GM12865 (cell line): ENCODE measurements around the gene TIPRL.
A peak's percentile ranks its signal among the peaks of the same experiment; 100 is the strongest.

Experiments used
- DNase-seq: peaks from one replicate; pipeline ENCODE4 v3.0.0; 2010; ENCODE audit warnings: low read depth
- H3K4me3 ChIP-seq: 2 replicates; pipeline ENCODE4 v1.5.1; 2011; ENCODE audit warnings: mild to moderate bottlenecking, low read depth, low read length, control low read depth
- TF ChIP-seq, protein P1 (sequence below): IDR thresholded peaks from 2 replicates; pipeline ENCODE4 v1.5.1; 2011; ENCODE audit warnings: low read length, control low read depth, low read depth, inconsistent platforms; ENCODE audit not compliant: insufficient read depth; ENCODE audit errors: missing control alignments

Gene TIPRL

DNA sequence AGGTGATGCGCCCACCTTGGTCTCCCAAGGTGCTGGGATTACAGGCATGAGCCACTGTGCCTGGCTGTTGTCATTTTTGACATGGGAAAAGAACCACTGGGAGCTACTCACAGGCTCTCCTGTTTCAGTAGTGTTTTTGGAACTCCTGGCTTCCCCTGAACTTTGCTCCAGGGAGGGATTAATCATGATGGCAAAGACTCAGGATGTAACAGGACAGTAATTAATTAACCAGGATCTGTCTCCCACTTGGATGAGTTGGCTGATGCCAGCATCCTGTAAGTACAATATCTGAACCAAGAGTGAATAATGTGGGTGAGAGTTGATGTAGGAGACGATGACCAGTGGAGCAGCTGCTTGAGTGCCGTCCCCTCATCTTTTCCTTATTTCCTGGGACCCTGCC lies 51.9 kb downstream of the TIPRL start:
- TF ChIP-seq, protein P1, sequence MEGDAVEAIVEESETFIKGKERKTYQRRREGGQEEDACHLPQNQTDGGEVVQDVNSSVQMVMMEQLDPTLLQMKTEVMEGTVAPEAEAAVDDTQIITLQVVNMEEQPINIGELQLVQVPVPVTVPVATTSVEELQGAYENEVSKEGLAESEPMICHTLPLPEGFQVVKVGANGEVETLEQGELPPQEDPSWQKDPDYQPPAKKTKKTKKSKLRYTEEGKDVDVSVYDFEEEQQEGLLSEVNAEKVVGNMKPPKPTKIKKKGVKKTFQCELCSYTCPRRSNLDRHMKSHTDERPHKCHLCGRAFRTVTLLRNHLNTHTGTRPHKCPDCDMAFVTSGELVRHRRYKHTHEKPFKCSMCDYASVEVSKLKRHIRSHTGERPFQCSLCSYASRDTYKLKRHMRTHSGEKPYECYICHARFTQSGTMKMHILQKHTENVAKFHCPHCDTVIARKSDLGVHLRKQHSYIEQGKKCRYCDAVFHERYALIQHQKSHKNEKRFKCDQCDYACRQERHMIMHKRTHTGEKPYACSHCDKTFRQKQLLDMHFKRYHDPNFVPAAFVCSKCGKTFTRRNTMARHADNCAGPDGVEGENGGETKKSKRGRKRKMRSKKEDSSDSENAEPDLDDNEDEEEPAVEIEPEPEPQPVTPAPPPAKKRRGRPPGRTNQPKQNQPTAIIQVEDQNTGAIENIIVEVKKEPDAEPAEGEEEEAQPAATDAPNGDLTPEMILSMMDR, result no peak
- H3K4me3 ChIP-seq, result no peak overlapping the region
- no peak for DNase-seq

DNA sequence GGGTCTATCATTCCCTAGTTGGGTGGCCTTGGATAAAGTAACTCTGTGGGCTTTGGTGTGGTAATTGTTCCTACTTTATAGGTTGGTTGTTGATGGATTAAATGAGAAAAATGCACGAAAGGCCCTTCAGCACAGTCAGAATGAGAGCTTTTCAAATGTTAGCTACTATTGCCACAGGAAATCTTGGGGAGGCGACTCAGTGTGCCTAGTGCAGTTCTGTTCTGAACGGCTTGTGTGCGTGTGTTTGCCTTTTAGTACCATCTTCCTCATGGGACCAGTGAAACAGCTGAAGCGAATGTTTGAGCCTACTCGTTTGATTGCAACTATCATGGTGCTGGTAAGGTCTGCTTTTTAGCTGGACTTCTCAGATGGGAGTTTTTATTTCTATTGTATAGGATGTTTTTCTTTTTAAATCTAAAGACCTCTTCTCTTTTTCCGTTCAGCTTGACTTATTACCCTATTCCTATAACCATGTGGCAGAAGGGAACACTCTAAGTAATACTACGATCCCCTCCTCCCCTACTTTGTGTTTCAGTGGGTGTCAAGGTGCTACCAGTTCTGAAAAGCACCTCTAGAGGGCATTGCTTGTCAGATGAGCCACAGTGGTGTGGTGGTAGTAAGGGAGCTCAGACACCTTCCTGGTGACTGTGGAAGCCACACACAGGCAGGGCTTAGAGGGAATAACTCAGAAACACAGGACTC lies 56.2 kb downstream of the TIPRL start:
- DNase-seq, result peak; percentile 61
- H3K4me3 ChIP-seq, result no peak overlapping the region
- TF ChIP-seq, protein P1, result peak; percentile 70

DNA sequence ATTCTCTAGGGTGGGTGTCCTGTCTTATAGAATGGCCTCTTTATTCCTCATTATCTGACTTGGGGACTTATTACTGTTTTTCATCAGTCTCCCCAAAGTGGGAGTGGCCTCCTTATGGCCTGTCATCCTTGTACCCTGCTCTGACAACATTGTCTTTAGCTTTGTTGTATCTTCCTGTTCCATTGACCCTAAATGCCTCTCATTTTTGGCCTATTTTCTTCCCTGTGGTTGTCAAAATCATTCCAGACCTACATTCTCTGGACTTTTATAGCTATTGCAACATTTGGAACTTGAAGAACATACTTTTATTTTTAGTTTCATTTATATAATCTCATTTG lies 56.8 kb downstream of the TIPRL start:
- DNase-seq, result no peak
- TF ChIP-seq, protein P1, result no peak
- H3K4me3 ChIP-seq, result no peak overlapping the region

DNA sequence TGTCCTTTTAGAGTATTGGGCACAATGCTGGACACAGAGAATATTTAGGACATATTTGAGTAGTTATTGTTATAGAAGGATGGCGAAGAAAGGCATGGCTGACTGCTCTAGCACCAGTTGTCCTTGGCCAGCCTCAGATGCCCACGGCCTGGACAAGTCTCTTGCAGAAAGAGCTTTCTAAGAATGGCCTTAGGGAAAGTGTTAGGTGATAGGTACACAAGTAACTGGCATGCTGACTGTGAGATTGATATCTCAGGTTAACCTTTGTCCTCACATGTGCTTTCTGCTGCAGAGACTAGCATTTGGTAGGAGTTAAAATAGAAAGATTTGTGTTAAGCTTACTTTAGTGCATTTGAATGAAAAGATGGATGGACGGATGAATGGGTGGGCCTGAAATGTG lies 57.2 kb downstream of the TIPRL start:
- no peak overlapping the region for H3K4me3 ChIP-seq
- no peak for DNase-seq
- TF ChIP-seq, protein P1, result no peak

DNA sequence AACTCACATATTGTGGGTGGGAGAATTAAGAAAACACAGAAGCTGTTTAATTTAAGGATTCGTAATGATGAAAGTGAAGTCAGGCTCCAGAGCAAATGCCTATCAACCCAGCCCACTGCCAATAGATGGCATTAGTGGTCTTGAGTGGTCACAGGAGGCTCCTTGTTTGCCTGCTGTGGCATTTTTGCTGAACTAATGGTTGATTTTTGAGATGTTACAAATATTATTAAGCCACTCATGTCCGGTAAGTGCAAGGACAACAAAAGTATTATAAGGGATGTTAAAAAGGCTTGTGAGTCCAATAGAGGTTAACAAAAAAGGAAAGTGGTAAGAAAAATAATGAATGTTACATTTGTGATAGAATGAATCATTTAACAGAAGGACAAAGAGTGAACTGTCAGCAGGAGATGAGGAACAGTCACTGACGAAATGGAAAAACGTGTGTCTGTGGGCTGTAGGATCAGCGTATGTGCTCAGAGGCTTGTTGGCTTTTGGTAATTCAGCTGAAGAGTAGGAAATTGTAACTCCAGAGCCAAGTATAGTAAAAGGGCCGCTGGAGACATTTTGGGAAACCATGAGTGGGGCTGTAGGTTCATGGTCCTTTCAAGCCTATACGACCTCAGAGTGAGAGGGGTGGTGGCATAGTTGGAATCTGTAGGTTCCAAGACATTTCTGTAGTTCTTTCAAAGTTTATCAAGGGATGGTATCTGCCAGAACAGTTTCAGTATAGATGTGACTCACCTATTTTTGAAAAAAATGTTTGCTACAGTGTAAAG lies 58.3 kb downstream of the TIPRL start:
- no peak for DNase-seq
- TF ChIP-seq, protein P1, result no peak
- H3K4me3 ChIP-seq, result no peak overlapping the region

DNA sequence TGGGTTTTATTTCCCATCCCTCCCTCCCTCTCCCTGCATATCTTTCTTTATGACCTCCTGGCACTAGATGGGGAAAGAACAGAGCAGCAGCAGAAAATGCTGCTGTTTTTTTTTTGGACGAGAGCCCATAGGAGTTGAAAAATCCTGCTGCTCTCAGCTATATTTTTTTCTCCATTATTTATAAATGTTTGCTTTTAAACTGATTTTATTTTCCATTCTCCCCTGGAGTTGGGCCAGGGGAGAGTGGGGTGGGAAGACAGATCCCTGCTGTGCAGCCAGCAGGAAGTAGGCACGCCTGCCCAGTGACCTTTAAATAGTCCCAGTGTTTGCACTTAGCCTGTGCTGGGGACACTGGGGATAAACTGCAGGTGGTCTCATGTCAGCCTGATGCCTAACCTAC lies 64.4 kb downstream of the TIPRL start:
- TF ChIP-seq, protein P1, result no peak
- no peak overlapping the region for H3K4me3 ChIP-seq
- no peak for DNase-seq
